WTC11 (cell line): ENCODE measurements around the gene CTAGE9. TPM values are rescaled to one million over a fixed set of nuclear protein-coding genes. Genes with fewer than 3 reads are reported as not detected.
"Not testable (repeated sequence)": the region's sequence is repeated elsewhere in the genome, so short reads cannot be mapped to it uniquely, and the experiment has no call there.

Experiments used
- ATAC-seq: fragments of 200-7000 bp; cut with Tn5 transposase; 2 replicates; pipeline ENCODE4 v1.10.0; 2021; ENCODE audit warnings: mild to moderate bottlenecking, moderate library complexity
- CTCF ChIA-PET: fragments of 300-600 bp; sonication (Branson Sonifier 250); formaldehyde crosslinking; loops from one replicate; lab custom pipeline; 2021; ENCODE audit warnings: antibody characterized with exemption; lab: Charles Lee
- POLR2A ChIA-PET: fragments of 350-600 bp; sonication (Branson Sonifier 250); formaldehyde crosslinking; loops from one replicate; lab custom pipeline; 2021; ENCODE audit warnings: antibody characterized with exemption; lab: Charles Lee
- DNase-seq: peaks from one replicate; pipeline ENCODE4 v3.0.0; 2021; ENCODE audit warnings: low spot score
- H3K27ac Mint-ChIP-seq: 2 replicates; pipeline ENCODE4 v1.8.0; 2021; ENCODE audit warnings: mixed read lengths
- H3K27me3 Mint-ChIP-seq: 2 replicates; pipeline ENCODE4 v1.8.0; 2021; ENCODE audit warnings: low read depth, mild to moderate bottlenecking, moderate library complexity, mixed read lengths
- H3K36me3 Mint-ChIP-seq: 2 replicates; pipeline ENCODE4 v1.8.0; 2021; ENCODE audit warnings: mixed read lengths
- H3K4me1 Mint-ChIP-seq: 2 replicates; pipeline ENCODE4 v1.8.0; 2022; ENCODE audit warnings: mixed read lengths
- H3K4me3 Mint-ChIP-seq: 2 replicates; pipeline ENCODE4 v1.8.0; 2021; ENCODE audit warnings: mild to moderate bottlenecking, moderate library complexity, mixed read lengths
- H3K9me3 Mint-ChIP-seq: 2 replicates; pipeline ENCODE4 v1.8.0; 2021; ENCODE audit warnings: mixed read lengths
- ARID4B ChIP-seq: sonication (generic); formaldehyde crosslinking; IDR thresholded peaks from 2 replicates; pipeline ENCODE4 v1.8.0; 2023; ENCODE audit warnings: missing genetic modification reagents, mild to moderate bottlenecking, borderline replicate concordance
- CTCF ChIP-seq: fragments of 200-600 bp; IDR thresholded peaks from 2 replicates; pipeline ENCODE4 v1.8.0; 2022; ENCODE audit warnings: antibody characterized with exemption
- FOXP1 ChIP-seq: sonication (generic); formaldehyde crosslinking; IDR thresholded peaks from 2 replicates; pipeline ENCODE4 v1.8.0; 2022; ENCODE audit warnings: missing genetic modification reagents, mild to moderate bottlenecking, moderate library complexity, borderline replicate concordance
- RELA ChIP-seq: sonication (generic); formaldehyde crosslinking; IDR thresholded peaks from 2 replicates; pipeline ENCODE4 v1.8.1; 2022; ENCODE audit warnings: missing genetic modification reagents, mild to moderate bottlenecking, borderline replicate concordance
- USF1 ChIP-seq: sonication (generic); formaldehyde crosslinking; IDR thresholded peaks from 2 replicates; pipeline ENCODE4 v1.8.0; 2022; ENCODE audit warnings: mild to moderate bottlenecking, missing genetic modification reagents
- ZMAT4 ChIP-seq: fragments of 250-450 bp; sonication (Bioruptor Pico); IDR thresholded peaks from 2 replicates; pipeline ENCODE4 v1.9.0; 2021; ENCODE audit warnings: mild to moderate bottlenecking
- ZNF138 ChIP-seq: sonication (generic); formaldehyde crosslinking; conservative IDR thresholded peaks from 2 replicates; pipeline ENCODE4 v1.8.1; 2022; ENCODE audit warnings: mild to moderate bottlenecking, moderate library complexity, missing genetic modification reagents
- total RNA-seq: library from RNA; stranded (reverse); gene quantifications from 3 replicates; pipeline ENCODE4 v1.2.3, GENCODE V29; 2021

CTAGE9 gene
- total RNA-seq, 1 experiment from 2014 or later: 0.09 TPM

- H3K27ac Mint-ChIP-seq, H3K9me3 Mint-ChIP-seq, POLR2A ChIA-PET, H3K4me3 Mint-ChIP-seq, H3K4me1 Mint-ChIP-seq, H3K27me3 Mint-ChIP-seq, CTCF ChIA-PET, H3K36me3 Mint-ChIP-seq, DNase-seq: not testable (repeated sequence)
- ATAC-seq: peak; percentile 91
Measured at GRCh38 chr6:131715567-131715966, 4.8 kb upstream of the CTAGE9 start.

GRCh38 chr6:131703905-131704304 lies 6.9 kb downstream of the CTAGE9 start:
- CTCF ChIA-PET, ATAC-seq, H3K4me1 Mint-ChIP-seq, H3K9me3 Mint-ChIP-seq, H3K27me3 Mint-ChIP-seq, H3K27ac Mint-ChIP-seq, H3K36me3 Mint-ChIP-seq, DNase-seq, H3K4me3 Mint-ChIP-seq, POLR2A ChIA-PET: not testable (repeated sequence)

- CTCF ChIA-PET, H3K9me3 Mint-ChIP-seq: not testable (repeated sequence)
Measured at GRCh38 chr6:131700851-131701250, 10.0 kb downstream of the CTAGE9 start.

GRCh38 chr6:131696956-131697355 lies 13.9 kb downstream of the CTAGE9 start:
- peaks cover 6% of the 10 kb centered on the region; the same call in 1 of the 2 replicates for H3K27me3 Mint-ChIP-seq
- no peak overlapping the region for H3K27ac Mint-ChIP-seq
- no peak overlapping the region for H3K4me3 Mint-ChIP-seq
- H3K9me3 Mint-ChIP-seq: no peaks in the 10 kb centered on the region
- H3K4me1 Mint-ChIP-seq: peaks cover 9% of the 10 kb centered on the region
- CTCF ChIA-PET: no interaction called here
- TF ChIP-seq RELA (no peak), USF1 (CRISPR knock-in tag) (no peak), ZNF138 (no peak), ARID4B (CRISPR knock-in tag) (no peak)
- no peak for ATAC-seq
- no peaks in the 10 kb centered on the region for H3K36me3 Mint-ChIP-seq
- no peak for DNase-seq
- POLR2A ChIA-PET: no interaction called here

More at GRCh38 chr6:131700851-131701250, 10.0 kb downstream of the CTAGE9 start:
- H3K27me3 Mint-ChIP-seq, DNase-seq, POLR2A ChIA-PET, H3K4me3 Mint-ChIP-seq, H3K4me1 Mint-ChIP-seq, H3K27ac Mint-ChIP-seq, H3K36me3 Mint-ChIP-seq: not testable (repeated sequence)
- ATAC-seq: peak; percentile 71

- ATAC-seq: peak; percentile 99
- Mint-ChIP-seq H3K9me3 (no peaks in the 10 kb centered on the region), H3K4me1 (peaks cover 9% of the 10 kb centered on the region)
- no peak for TF ChIP-seq FOXP1 (CRISPR knock-in tag)
- TF ChIP-seq ZMAT4 (CRISPR knock-in tag): no peak
- TF ChIP-seq CTCF: peak; percentile 62
- TF ChIP-seq, all 79 proteins: peak for 1
- Mint-ChIP-seq H3K36me3 (no peaks in the 10 kb centered on the region), H3K27me3 (peaks cover 20% of the 10 kb centered on the region), H3K4me3 (no peak overlapping the region), H3K27ac (no peak overlapping the region)
- POLR2A ChIA-PET: no interaction called here
- DNase-seq: peak; percentile 68
- CTCF ChIA-PET: interaction anchor here (0.6 to 1.9 kb wide), 25 partner anchors 9 to 926 kb away, joined by 3 to 35 read pairs (median 4); partner anchors contain the start of gene MED23
Measured at GRCh38 chr6:131694832-131695426, 15.9 kb downstream of the CTAGE9 start.
